IMR-90 (cell line): Measurements from ENCODE around the gene ADGRB3. TPM values are rescaled to one million over a fixed set of nuclear protein-coding genes. Genes with fewer than 3 reads are reported as not detected.

Source experiments
- ATAC-seq: fragments of 200-7000 bp; cut with Tn5 transposase; 2 replicates; pipeline ENCODE4 v1.9.1; 2020; ENCODE audit warnings: low read depth, mild to moderate bottlenecking, moderate library complexity
- BruUV-seq: library from RNA; stranded (reverse); fragments of 400-500 nt; replicated peaks from 2 replicates; lab custom pipeline; 2021; lab: Mats Ljungman, UMichigan
- CTCF ChIA-PET: fragments of 300-600 bp; formaldehyde crosslinking; extraction: SDS; loops from one replicate; lab custom pipeline; 2021; ENCODE audit warnings: antibody characterized with exemption; lab: Yijun Ruan, JAX
- POLR2A ChIA-PET: fragments of 300-600 bp; sonication (Branson Sonifier 250); formaldehyde crosslinking; loops from one replicate; lab custom pipeline; 2022; ENCODE audit warnings: antibody characterized with exemption; ENCODE audit not compliant: unreplicated experiment; lab: Charles Lee
- DNase-seq: peaks from one replicate; pipeline ENCODE4 v3.0.0; 2013
- H2AFZ ChIP-seq: replicated peaks from 2 replicates; pipeline ENCODE3; 2013; ENCODE audit warnings: low read length, mild to moderate bottlenecking; ENCODE audit not compliant: poor library complexity
- H2AK5ac ChIP-seq: 2 replicates; pipeline ENCODE4 v1.6.1; 2013; ENCODE audit warnings: low read depth, low read length, inconsistent platforms
- H2AK9ac ChIP-seq: replicated peaks from 2 replicates; pipeline ENCODE3; 2013; ENCODE audit warnings: mild to moderate bottlenecking, low read depth, low read length, moderate library complexity; ENCODE audit not compliant: poor library complexity
- H2BK120ac ChIP-seq: 2 replicates; pipeline ENCODE4 v1.6.1; 2013; ENCODE audit warnings: low read depth, low read length, inconsistent platforms
- H2BK15ac ChIP-seq: 3 replicates; pipeline ENCODE4 v1.6.1; 2013; ENCODE audit warnings: low read depth, low read length, inconsistent platforms
- H2BK20ac ChIP-seq: 2 replicates; pipeline ENCODE4 v1.6.1; 2013; ENCODE audit warnings: low read depth, mild to moderate bottlenecking, inconsistent platforms, low read length, moderate library complexity
- H2BK5ac ChIP-seq: 2 replicates; pipeline ENCODE4 v1.6.1; 2013; ENCODE audit warnings: mild to moderate bottlenecking, low read depth, low read length, inconsistent platforms; ENCODE audit not compliant: poor library complexity, severe bottlenecking
- H3K14ac ChIP-seq: replicated peaks from 2 replicates; pipeline ENCODE4 v1.6.1; 2013; ENCODE audit warnings: low read depth, low read length, inconsistent platforms
- H3K18ac ChIP-seq: 2 replicates; pipeline ENCODE4 v1.6.1; 2013; ENCODE audit warnings: low read depth, low read length, control low read depth
- H3K23ac ChIP-seq: 2 replicates; pipeline ENCODE4 v1.6.1; 2013; ENCODE audit warnings: low read depth, low read length, inconsistent platforms
- H3K27ac ChIP-seq: 2 replicates; pipeline ENCODE4 v1.5.1; 2013; ENCODE audit warnings: mild to moderate bottlenecking, control low read depth, low read length; ENCODE audit not compliant: insufficient read depth
- H3K27me3 ChIP-seq: 2 replicates; pipeline ENCODE4 v1.6.1; 2013; ENCODE audit warnings: low read length; ENCODE audit not compliant: control insufficient read depth, insufficient read depth
- H3K36me3 ChIP-seq: 2 replicates; pipeline ENCODE4 v1.6.1; 2013; ENCODE audit warnings: low read length, mixed read lengths; ENCODE audit not compliant: control insufficient read depth, insufficient read depth
- H3K4ac ChIP-seq: 2 replicates; pipeline ENCODE4 v1.6.1; 2013; ENCODE audit warnings: low read depth, low read length, inconsistent platforms
- H3K4me1 ChIP-seq: 2 replicates; pipeline ENCODE4 v1.6.1; 2013; ENCODE audit warnings: low read length, mixed read lengths; ENCODE audit not compliant: control insufficient read depth, insufficient read depth
- H3K4me2 ChIP-seq: 2 replicates; pipeline ENCODE4 v1.6.1; 2013; ENCODE audit warnings: low read depth, mild to moderate bottlenecking, control low read depth, low read length, moderate library complexity
- H3K4me3 ChIP-seq: 2 replicates; pipeline ENCODE4 v1.5.1; 2013; ENCODE audit warnings: low read depth, mild to moderate bottlenecking, control low read depth, low read length, moderate library complexity; ENCODE audit not compliant: insufficient read depth
- H3K56ac ChIP-seq: 2 replicates; pipeline ENCODE4 v1.6.1; 2013; ENCODE audit warnings: low read length, inconsistent platforms; ENCODE audit not compliant: insufficient read depth; ENCODE audit errors: extremely low read depth
- H3K79me1 ChIP-seq, 2 experiments: 2 replicates each; pipeline ENCODE4 v1.6.1; 2013; ENCODE audit warnings: low read length in 2 of 2, inconsistent platforms in 1 of 2, low read depth in 1 of 2
- H3K9ac ChIP-seq: 2 replicates; pipeline ENCODE4 v1.6.1; 2013; ENCODE audit warnings: low read depth, low read length, control low read depth
- H3K9me1 ChIP-seq: 2 replicates; pipeline ENCODE4 v1.6.1; 2013; ENCODE audit warnings: low read length, inconsistent platforms; ENCODE audit not compliant: insufficient read depth
- H3K9me3 ChIP-seq: 2 replicates; pipeline ENCODE4 v1.6.1; 2013; ENCODE audit warnings: low read length; ENCODE audit not compliant: control insufficient read depth, insufficient read depth
- H4K20me1 ChIP-seq: 2 replicates; pipeline ENCODE4 v1.6.1; 2013; ENCODE audit warnings: low read length, inconsistent platforms; ENCODE audit not compliant: insufficient read depth
- H4K5ac ChIP-seq: 2 replicates; pipeline ENCODE4 v1.6.1; 2013; ENCODE audit warnings: mild to moderate bottlenecking, low read depth, low read length, control low read depth
- H4K8ac ChIP-seq, 2 experiments: 2 replicates each; pipeline ENCODE4 v1.6.1; 2013; ENCODE audit warnings: low read depth in 2 of 2, low read length in 2 of 2, control low read depth in 1 of 2, inconsistent platforms in 1 of 2
- H4K91ac ChIP-seq: 2 replicates; pipeline ENCODE4 v1.6.1; 2013; ENCODE audit warnings: low read depth, low read length, inconsistent platforms; ENCODE audit not compliant: insufficient read depth
- BHLHE40 ChIP-seq: fragments of 150-350 bp; IDR thresholded peaks from 2 replicates; pipeline ENCODE4 v1.6.1; 2016; ENCODE audit warnings: mild to moderate bottlenecking, low read depth, low read length
- CEBPB ChIP-seq: IDR thresholded peaks from 2 replicates; pipeline ENCODE4 v1.6.1; 2012; ENCODE audit warnings: low read depth, low read length, improper control_type of control experiment
- CHD1 ChIP-seq: IDR thresholded peaks from 2 replicates; pipeline ENCODE4 v1.6.1; 2012; ENCODE audit warnings: low read depth, low read length, improper control_type of control experiment
- FOS ChIP-seq: fragments of 150-350 bp; IDR thresholded peaks from 2 replicates; pipeline ENCODE4 v1.6.1; 2016; ENCODE audit warnings: low read depth, low read length
- MAFK ChIP-seq: IDR thresholded peaks from 2 replicates; pipeline ENCODE4 v1.6.1; 2012; ENCODE audit warnings: low read depth, low read length, improper control_type of control experiment
- MAZ ChIP-seq: IDR thresholded peaks from 2 replicates; pipeline ENCODE4 v1.6.1; 2012; ENCODE audit warnings: low read depth, mild to moderate bottlenecking, low read length, improper control_type of control experiment, moderate library complexity, borderline replicate concordance
- MXI1 ChIP-seq: IDR thresholded peaks from 2 replicates; pipeline ENCODE4 v1.6.1; 2012; ENCODE audit warnings: low read depth, mild to moderate bottlenecking, low read length, moderate library complexity, borderline replicate concordance
- NFE2L2 ChIP-seq: fragments of 150-350 bp; IDR thresholded peaks from 2 replicates; pipeline ENCODE4 v1.6.1; 2016; ENCODE audit warnings: low read depth, mild to moderate bottlenecking, low read length
- POLR2A ChIP-seq: IDR thresholded peaks from 2 replicates; pipeline ENCODE4 v1.6.1; 2012; ENCODE audit warnings: mild to moderate bottlenecking, low read depth, low read length
- RAD21 ChIP-seq: IDR thresholded peaks from 2 replicates; pipeline ENCODE4 v1.6.1; 2012; ENCODE audit warnings: low read length, improper control_type of control experiment
- RCOR1 ChIP-seq: IDR thresholded peaks from 2 replicates; pipeline ENCODE4 v1.6.1; 2012; ENCODE audit warnings: mild to moderate bottlenecking, low read length, improper control_type of control experiment; ENCODE audit not compliant: insufficient replicate concordance
- RFX5 ChIP-seq: IDR thresholded peaks from 2 replicates; pipeline ENCODE4 v1.8.0; 2012; ENCODE audit warnings: low read depth, mild to moderate bottlenecking, low read length, moderate library complexity
- SMC3 ChIP-seq: fragments of 150-350 bp; IDR thresholded peaks from 2 replicates; pipeline ENCODE4 v1.6.1; 2016; ENCODE audit warnings: low read depth, mild to moderate bottlenecking, antibody characterized with exemption, low read length, moderate library complexity
- WGBS, 2 experiments: methylation state at CpG; one replicate each; pipeline versions ENCODE4 v1.1.5 to v1.1.7; 2013; ENCODE audit warnings: missing lambda C conversion rate in 2 of 2; ENCODE audit not compliant: insufficient read length in 1 of 2; ENCODE audit errors: extremely low coverage in 2 of 2; 5-methylcytosine and 5-hydroxymethylcytosine counted together
- dilution Hi-C: fragments of 300-500 bp; cut with HindIII; formaldehyde crosslinking; loops from one replicate; pipeline ENCODE4 v1.14.3; 2018; ENCODE audit warnings: low sequenced_read_pairs; ENCODE audit not compliant: unreplicated experiment
- in situ Hi-C: fragments of 300-500 bp; cut with MboI; formaldehyde crosslinking; loops from 3 replicates; pipeline ENCODE4 v1.14.3; 2019; ENCODE audit warnings: low sequenced_read_pairs, inconsistent platforms, mixed read lengths
- intact Hi-C: fragments of 100-400 bp; cut with micrococcal nuclease; formaldehyde crosslinking; loops from 2 replicates; pipeline ENCODE4 v1.10.0; 2022
- polyA plus RNA-seq, 3 experiments: library from polyadenylated mRNA; depleted of rRNA; stranded (reverse); fragments of >200 nt; gene quantifications; 2 replicates each; pipeline ENCODE4 v1.2.3, GENCODE V29; 2012; ENCODE audit warnings: low replicate concordance in 1 of 3
- total RNA-seq: library from RNA; depleted of rRNA; stranded (reverse); fragments of >200 nt; gene quantifications from 2 replicates; pipeline ENCODE4 v1.2.3, GENCODE V29; 2012
- TF ChIP-seq, protein P1 (sequence below): fragments of 150-350 bp; IDR thresholded peaks from 2 replicates; pipeline ENCODE4 v1.6.1; 2016; ENCODE audit warnings: low read depth, mild to moderate bottlenecking, low read length, moderate library complexity, borderline replicate concordance
- TF ChIP-seq, protein P2 (sequence below): fragments of 150-350 bp; IDR thresholded peaks from 2 replicates; pipeline ENCODE4 v1.6.1; 2017; ENCODE audit warnings: mild to moderate bottlenecking, antibody characterized with exemption, low read length, low read depth
- TF ChIP-seq, protein P3 (sequence below): conservative IDR thresholded peaks from 2 replicates; pipeline ENCODE4 v1.5.1; 2012; ENCODE audit warnings: mild to moderate bottlenecking, low read depth, low read length, improper control_type of control experiment

Gene ADGRB3
- total and polyA plus RNA-seq, 2 of the 4 experiments (the other 2 are of a cell fraction): not detected

DNA sequence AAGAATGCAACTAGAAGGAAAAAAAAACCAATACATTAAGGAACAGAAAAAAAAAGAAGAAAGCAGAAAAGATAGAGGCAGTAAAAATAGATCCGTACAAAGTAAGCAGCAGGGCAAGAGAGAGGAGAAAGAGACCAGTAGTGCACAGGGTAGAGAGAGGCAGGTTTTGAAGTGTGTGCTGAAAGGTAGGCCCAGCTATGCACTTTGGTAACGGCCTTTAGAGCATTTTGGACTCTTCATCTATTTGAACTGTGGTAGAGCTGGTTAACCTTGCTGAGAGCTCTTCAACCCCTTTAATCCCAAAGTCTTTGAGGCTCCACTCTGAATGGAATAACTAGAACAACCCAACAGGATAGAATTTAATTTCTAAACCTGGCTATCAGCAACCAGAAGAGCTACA is 45.2 kb downstream of the ADGRB3 start:
- no peak for DNase-seq
- Histone ChIP-seq H3K36me3 (no peaks in the 10 kb centered on the region), H3K4me2 (no peak overlapping the region), H3K9me1 (no peaks in the 10 kb centered on the region), H4K91ac (no peak overlapping the region), H2AK5ac (no peak overlapping the region), H3K9me3 (no peaks in the 10 kb centered on the region), H3K14ac (no peak overlapping the region), H2BK120ac (no peak overlapping the region), H2AK9ac (no peak overlapping the region), H3K27me3 (no peaks in the 10 kb centered on the region), H4K8ac (no peak overlapping the region), H3K9ac (no peak overlapping the region), H4K5ac (no peak overlapping the region), H2BK15ac (no peak overlapping the region), H3K27ac (no peak overlapping the region), H3K18ac (no peak overlapping the region), H3K23ac (no peak overlapping the region), H4K20me1 (no peaks in the 10 kb centered on the region), H3K4me1 (no peaks in the 10 kb centered on the region), H2AFZ (no peak overlapping the region), H3K4ac (no peak overlapping the region), H2BK20ac (no peak overlapping the region), H3K79me1 (no peaks in the 10 kb centered on the region), H2BK5ac (no peak overlapping the region), H3K56ac (no peak overlapping the region), H3K4me3 (no peak overlapping the region)
- no CpG with 5 or more reads among the region's 2 CpGs for WGBS, 2 experiments
- no TSS peak for BruUV-seq
- CTCF ChIA-PET: interaction anchor here (0.5 kb wide), 1 partner anchor 89 kb away, joined by 4 read pairs; no protein-coding TSS in a partner anchor
- ATAC-seq: no peak
- intact Hi-C loops: no loop called here
- dilution Hi-C loops: no loop called here
- POLR2A ChIA-PET: no interaction called here
- in situ Hi-C loops: no loop called here
- TF ChIP-seq, protein P1, sequence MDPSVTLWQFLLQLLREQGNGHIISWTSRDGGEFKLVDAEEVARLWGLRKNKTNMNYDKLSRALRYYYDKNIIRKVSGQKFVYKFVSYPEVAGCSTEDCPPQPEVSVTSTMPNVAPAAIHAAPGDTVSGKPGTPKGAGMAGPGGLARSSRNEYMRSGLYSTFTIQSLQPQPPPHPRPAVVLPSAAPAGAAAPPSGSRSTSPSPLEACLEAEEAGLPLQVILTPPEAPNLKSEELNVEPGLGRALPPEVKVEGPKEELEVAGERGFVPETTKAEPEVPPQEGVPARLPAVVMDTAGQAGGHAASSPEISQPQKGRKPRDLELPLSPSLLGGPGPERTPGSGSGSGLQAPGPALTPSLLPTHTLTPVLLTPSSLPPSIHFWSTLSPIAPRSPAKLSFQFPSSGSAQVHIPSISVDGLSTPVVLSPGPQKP: no peak
- TF ChIP-seq FOS (no peak), NFE2L2 (no peak), BHLHE40 (no peak), MXI1 (no peak), POLR2A (no peak), CEBPB (no peak), SMC3 (no peak), RAD21 (no peak), MAZ (no peak), RCOR1 (no peak), MAFK (no peak), CHD1 (no peak), RFX5 (no peak)
- TF ChIP-seq, protein P2, sequence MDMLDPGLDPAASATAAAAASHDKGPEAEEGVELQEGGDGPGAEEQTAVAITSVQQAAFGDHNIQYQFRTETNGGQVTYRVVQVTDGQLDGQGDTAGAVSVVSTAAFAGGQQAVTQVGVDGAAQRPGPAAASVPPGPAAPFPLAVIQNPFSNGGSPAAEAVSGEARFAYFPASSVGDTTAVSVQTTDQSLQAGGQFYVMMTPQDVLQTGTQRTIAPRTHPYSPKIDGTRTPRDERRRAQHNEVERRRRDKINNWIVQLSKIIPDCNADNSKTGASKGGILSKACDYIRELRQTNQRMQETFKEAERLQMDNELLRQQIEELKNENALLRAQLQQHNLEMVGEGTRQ: no peak
- TF ChIP-seq, protein P3, sequence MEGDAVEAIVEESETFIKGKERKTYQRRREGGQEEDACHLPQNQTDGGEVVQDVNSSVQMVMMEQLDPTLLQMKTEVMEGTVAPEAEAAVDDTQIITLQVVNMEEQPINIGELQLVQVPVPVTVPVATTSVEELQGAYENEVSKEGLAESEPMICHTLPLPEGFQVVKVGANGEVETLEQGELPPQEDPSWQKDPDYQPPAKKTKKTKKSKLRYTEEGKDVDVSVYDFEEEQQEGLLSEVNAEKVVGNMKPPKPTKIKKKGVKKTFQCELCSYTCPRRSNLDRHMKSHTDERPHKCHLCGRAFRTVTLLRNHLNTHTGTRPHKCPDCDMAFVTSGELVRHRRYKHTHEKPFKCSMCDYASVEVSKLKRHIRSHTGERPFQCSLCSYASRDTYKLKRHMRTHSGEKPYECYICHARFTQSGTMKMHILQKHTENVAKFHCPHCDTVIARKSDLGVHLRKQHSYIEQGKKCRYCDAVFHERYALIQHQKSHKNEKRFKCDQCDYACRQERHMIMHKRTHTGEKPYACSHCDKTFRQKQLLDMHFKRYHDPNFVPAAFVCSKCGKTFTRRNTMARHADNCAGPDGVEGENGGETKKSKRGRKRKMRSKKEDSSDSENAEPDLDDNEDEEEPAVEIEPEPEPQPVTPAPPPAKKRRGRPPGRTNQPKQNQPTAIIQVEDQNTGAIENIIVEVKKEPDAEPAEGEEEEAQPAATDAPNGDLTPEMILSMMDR: no peak
